T-helper 17 cell (primary cell): ENCODE results near the gene SPRYD3. TPM values are rescaled to one million over a fixed set of nuclear protein-coding genes. Genes with fewer than 3 reads are reported as not detected.
"Not testable (repeated sequence)": the region's sequence is repeated elsewhere in the genome, so short reads cannot be mapped to it uniquely, and the experiment has no call there.

ENCODE experiments used
- ATAC-seq: fragments of 150-1000 bp; cut with Tn5 transposase; 2 replicates; pipeline ENCODE4 v1.10.0; 2021; ENCODE audit warnings: mild to moderate bottlenecking, moderate library complexity
- DNase-seq, 3 donors: peaks; one replicate each; pipeline versions ENCODE4 v3.0.0 to v3.0.0-alpha.2; 2020 to 2021
- H3K9me3 ChIP-seq: one replicate; pipeline ENCODE4 v1.7.0; 2013; ENCODE audit warnings: low read length, mild to moderate bottlenecking; ENCODE audit not compliant: control insufficient read depth, poor library complexity, severe bottlenecking
- H3K27ac Mint-ChIP-seq: one replicate; pipeline ENCODE4 v1.8.0; 2022; ENCODE audit warnings: mild to moderate bottlenecking, moderate library complexity, mixed read lengths
- H3K27me3 Mint-ChIP-seq: one replicate; pipeline ENCODE4 v1.8.0; 2022; ENCODE audit warnings: mixed read lengths
- H3K36me3 Mint-ChIP-seq: one replicate; pipeline ENCODE4 v1.8.0; 2022; ENCODE audit warnings: low read depth, mixed read lengths
- H3K4me1 Mint-ChIP-seq: one replicate; pipeline ENCODE4 v1.8.0; 2022; ENCODE audit warnings: mild to moderate bottlenecking, mixed read lengths
- H3K4me3 Mint-ChIP-seq: one replicate; pipeline ENCODE4 v1.8.0; 2022; ENCODE audit warnings: mild to moderate bottlenecking, moderate library complexity, mixed read lengths
- total RNA-seq, 4 donors: library from RNA in 2 of 4; stranded (reverse) in 2 of 4; gene quantifications; one replicate each; pipeline ENCODE4 v1.2.3 and lab custom pipeline; 2022 to 2026

SPRYD3 gene
- total RNA-seq, 2 donors from 2014 or later = 23.1 to 29.6 TPM

DNA sequence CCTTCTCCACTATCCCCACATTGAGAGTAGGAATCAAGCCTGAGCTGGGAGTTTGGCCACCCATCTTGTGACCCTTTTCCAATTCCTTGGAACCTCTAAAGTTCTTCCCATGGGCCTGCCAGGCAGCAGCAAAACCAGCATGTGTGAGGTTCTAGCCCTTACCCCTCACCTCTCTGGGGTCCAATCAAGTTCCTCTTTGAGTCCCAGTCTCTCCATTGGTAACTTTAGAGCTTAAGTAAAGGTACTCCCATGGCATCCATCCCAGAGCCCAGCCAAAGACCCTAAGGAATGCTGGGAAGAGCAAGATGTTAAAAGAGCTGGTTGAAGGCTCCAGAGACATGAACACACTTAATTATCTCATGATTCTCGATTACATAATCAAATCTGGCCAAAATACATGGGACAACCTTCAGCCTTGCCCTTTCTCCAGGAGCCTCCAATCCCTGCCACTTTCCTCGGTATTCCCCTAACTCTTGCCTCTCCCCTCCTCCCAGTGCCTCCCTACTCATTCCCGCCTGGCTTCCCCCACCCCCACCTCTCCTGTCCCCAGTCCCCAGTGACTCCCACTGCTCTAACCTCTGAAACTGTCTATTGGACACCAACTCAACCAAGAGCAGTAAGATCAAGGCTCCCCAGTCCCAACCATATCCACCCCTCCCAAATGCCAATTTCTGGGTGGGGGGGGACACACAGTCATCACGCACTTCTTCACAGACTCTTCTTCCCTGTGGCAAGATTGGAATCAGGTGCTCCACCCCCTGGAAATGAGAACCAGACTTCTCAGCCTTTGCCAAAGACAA is 34.1 kb downstream of the SPRYD3 start:
- peak overlapping the region; percentile 61 for H3K4me3 Mint-ChIP-seq
- H3K27ac Mint-ChIP-seq = peak overlapping the region; percentile 32
- no peaks in the 10 kb centered on the region for H3K9me3 ChIP-seq

DNA sequence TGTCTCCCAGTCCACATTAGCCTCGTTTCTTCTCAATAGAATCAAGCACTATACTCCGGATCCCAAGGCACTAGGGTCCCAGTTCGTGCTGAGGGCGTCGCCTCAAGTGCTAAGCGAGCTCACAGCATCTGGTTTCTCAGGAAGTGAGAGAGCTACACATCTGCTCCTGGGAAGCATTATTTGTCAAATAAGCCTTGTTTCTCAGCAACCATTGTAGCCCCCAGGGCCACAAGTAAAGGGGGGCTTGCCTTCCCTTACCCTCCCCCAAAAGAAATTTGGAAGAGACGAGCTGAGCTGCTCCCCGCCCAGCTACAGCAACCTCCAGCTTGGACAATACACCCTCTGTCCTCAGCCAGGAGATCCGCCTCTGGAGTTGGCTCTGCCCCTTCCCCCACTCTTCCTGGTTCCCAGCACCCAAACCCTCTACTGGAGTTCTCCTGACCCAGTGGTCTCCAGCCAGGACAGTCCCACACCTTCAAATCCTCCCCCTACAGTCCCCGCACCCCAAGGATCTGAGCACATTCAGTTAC is 35.1 kb downstream of the SPRYD3 start:
- DNase-seq = no peak
- Mint-ChIP-seq H3K4me1 (peaks cover 29% of the 10 kb centered on the region), H3K27ac (no peak overlapping the region), H3K27me3 (no peaks in the 10 kb centered on the region), H3K4me3 (no peak overlapping the region), H3K36me3 (no peaks in the 10 kb centered on the region)
- no peak for ATAC-seq
- H3K9me3 ChIP-seq = no peaks in the 10 kb centered on the region

More for the DNA sequence above, 34.1 kb downstream of the SPRYD3 start:
- ATAC-seq (no peak), DNase-seq (no peak)
- peaks cover 27% of the 10 kb centered on the region for H3K4me1 Mint-ChIP-seq
- no peaks in the 10 kb centered on the region for H3K36me3 Mint-ChIP-seq
- no peaks in the 10 kb centered on the region for H3K27me3 Mint-ChIP-seq

DNA sequence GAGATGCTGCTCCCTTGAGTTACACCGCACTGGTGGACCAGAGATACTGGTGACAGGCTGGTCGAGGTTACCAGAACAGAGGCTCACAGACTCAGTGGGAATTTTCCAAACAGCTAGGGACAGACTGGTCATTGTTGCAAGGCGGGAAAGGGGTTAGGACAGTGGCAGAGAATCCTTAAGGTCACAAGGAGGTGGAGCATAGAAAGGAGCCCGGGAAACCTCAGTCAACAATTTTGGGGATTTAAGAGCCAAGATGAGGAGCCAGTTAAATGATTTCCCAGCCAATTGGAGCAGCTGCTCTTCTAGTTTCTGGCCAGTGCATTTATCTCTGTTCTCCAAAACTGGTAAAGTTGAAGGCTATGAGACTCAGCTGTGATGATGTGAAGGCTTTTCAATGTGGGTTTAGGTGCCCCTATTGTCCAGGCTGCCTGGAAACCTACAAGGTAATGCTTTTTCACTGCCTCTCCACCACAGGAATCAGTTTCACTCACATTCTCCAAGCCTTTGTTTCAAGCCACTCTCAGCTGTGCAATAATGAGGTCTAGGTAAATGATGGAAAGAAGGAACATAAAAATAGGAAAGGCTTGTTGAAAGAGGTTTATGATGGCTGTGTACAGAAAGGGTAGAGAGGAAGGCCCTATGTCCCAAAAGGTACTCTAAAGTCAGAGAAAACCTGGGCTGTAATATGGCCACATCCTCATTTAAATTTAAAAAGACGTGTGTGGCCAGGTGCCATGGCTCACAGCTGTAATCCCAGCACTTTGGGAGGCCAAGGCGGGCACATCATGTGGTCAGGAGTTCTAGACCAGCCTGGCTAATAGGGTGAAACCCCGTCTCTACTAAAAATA is 36.4 kb downstream of the SPRYD3 start:
- no peaks in the 10 kb centered on the region for H3K9me3 ChIP-seq
- ATAC-seq = no peak
- H3K4me3 Mint-ChIP-seq = peak overlapping the region; percentile 25
- H3K36me3 Mint-ChIP-seq = peaks cover 2% of the 10 kb centered on the region
- H3K4me1 Mint-ChIP-seq = peaks cover 29% of the 10 kb centered on the region
- no peaks in the 10 kb centered on the region for H3K27me3 Mint-ChIP-seq
- H3K27ac Mint-ChIP-seq = no peak overlapping the region
- no peak for DNase-seq

DNA sequence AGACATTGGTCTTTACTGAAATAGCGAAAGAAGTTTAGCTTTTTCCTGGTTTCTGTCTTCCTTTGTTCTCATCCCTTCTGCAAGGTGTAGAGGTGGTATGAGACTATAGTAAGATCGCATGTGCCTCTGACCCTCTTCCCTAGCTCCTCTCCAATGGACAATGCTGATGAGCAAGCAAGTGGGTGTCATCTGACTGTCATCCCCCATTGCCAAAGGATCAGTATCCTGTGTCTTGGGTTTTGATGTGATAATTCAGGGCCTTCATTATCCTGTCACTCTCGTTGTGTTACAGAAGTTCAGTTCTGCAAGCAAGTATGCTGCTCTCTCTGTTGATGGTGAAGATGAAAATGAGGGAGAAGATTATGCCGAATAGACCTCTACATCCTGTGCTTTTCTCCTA is 39.3 kb downstream of the SPRYD3 start:
- no peaks in the 10 kb centered on the region for H3K9me3 ChIP-seq
- ATAC-seq = no peak
- no peak overlapping the region for H3K27ac Mint-ChIP-seq
- DNase-seq = no peak
- peaks cover 4% of the 10 kb centered on the region for H3K36me3 Mint-ChIP-seq
- no peaks in the 10 kb centered on the region for H3K27me3 Mint-ChIP-seq
- H3K4me3 Mint-ChIP-seq = no peak overlapping the region
- peaks cover 16% of the 10 kb centered on the region for H3K4me1 Mint-ChIP-seq

DNA sequence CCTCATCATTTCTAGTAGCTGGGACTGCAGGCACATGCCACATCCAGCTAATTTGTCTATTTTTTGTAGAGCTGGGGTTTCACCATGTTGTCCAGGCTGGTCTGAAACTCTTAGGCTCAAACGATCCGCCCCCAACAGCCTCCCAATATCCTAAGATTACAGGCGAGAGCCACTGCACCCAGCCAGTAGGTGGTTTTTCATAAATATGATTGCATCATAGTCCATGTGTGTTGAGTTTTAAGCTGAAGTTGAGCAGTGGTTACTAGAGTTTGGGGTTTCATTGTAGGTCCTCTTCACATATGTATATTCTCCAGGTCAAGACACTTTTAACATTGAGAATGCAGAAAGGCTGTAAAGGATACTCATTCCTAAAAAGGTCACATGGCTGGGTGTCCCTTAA is 42.4 kb downstream of the SPRYD3 start:
- Mint-ChIP-seq H3K4me3 (no peak overlapping the region), H3K4me1 (peaks cover 11% of the 10 kb centered on the region), H3K27ac (no peak overlapping the region), H3K27me3 (no peaks in the 10 kb centered on the region), H3K36me3 (peaks cover 8% of the 10 kb centered on the region)
- no peaks in the 10 kb centered on the region for H3K9me3 ChIP-seq
- ATAC-seq = no peak
- DNase-seq = no peak

DNA sequence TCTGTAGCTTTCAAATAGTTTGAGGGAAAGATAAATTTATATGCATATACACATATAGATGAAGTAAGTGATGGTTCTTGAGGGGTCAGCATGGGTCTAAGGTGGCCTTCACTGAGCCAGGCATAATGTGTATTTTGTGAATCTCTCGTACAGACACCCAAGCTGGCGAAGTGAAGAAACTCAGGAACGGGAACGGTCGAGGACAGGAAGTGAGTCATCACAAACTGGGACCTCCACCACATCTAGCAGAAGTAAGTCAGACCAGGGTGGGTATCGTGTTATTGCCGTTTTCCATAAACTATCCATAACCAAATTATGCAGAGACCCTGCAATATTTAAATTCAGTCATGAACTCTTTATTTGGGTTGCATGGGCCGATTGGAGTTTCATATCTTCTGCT is 44.7 kb downstream of the SPRYD3 start:
- no peak overlapping the region for H3K4me3 Mint-ChIP-seq

DNA sequence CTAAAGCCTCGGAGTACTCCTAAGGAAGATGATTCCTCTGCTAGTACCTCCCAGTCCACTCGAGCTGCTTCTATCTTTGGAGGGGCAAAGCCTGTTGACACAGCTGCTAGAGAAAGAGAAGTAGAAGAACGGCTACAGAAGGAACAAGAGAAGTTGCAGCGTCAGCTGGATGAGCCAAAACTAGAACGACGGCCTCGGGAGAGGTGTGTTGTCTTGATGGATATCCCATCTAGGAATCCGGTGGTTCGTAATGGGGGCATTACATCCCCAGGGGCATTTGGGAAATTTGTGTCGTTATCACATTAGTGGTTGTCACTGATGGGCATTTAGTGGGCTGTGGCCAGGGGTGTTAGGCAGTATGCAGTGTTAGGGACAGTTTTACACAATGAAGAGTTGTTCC is 45.4 kb downstream of the SPRYD3 start:
- not testable (repeated sequence) for H3K36me3 Mint-ChIP-seq, H3K4me3 Mint-ChIP-seq, H3K9me3 ChIP-seq, DNase-seq, H3K4me1 Mint-ChIP-seq, ATAC-seq, H3K27me3 Mint-ChIP-seq
- peak overlapping the region; percentile 49 for H3K27ac Mint-ChIP-seq

More for the DNA sequence above, 44.7 kb downstream of the SPRYD3 start:
- no peaks in the 10 kb centered on the region for H3K27me3 Mint-ChIP-seq
- ATAC-seq (no peak), DNase-seq (no peak)
- peaks cover 11% of the 10 kb centered on the region for H3K4me1 Mint-ChIP-seq
- no peak overlapping the region for H3K27ac Mint-ChIP-seq
- peaks cover 8% of the 10 kb centered on the region for H3K36me3 Mint-ChIP-seq
- H3K9me3 ChIP-seq = no peaks in the 10 kb centered on the region

DNA sequence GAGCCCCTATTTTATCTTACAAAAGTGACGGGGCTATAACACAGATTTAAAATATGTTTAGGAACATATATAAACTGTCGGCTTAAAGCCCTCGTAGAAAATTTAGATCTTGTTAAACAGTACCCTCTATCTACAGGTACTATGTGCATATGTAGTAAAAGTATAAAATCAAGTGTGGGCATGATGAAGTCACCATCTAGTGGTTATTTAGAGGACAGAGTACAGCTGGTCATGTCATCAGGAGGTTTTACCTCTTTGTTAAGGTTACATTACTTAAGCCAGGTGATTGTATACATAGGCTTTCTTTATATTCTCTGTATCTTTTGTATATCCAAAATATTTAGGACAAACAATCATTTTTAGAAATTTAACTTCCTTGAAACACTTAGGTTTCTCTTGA is 47.6 kb downstream of the SPRYD3 start:
- H3K36me3 Mint-ChIP-seq = peaks cover 11% of the 10 kb centered on the region
- DNase-seq (no peak), ATAC-seq (no peak)
- H3K4me3 Mint-ChIP-seq = no peak overlapping the region
- H3K4me1 Mint-ChIP-seq = peaks cover 7% of the 10 kb centered on the region
- H3K9me3 ChIP-seq = no peaks in the 10 kb centered on the region
- peak overlapping the region; percentile 62 for H3K27ac Mint-ChIP-seq
- H3K27me3 Mint-ChIP-seq = no peaks in the 10 kb centered on the region

DNA sequence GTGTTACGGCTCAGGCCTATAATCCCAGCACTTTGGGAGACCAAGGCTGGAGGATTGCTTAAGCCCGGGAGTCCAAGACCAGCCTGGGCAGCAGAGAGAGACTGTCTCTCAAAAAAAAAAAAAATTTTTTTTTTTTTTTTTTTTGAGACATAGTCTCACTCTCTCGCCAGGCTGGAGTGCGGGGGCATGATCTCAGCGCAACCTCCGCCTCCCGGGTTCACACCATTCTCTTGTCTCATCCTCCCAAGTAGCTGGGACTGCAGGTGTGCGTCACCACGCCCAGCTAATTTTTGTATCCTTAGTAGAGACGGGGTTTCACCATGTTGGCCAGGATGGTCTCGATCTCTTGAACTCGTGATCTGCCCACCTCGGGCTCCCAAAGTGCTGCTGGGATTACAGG is 52.2 kb downstream of the SPRYD3 start:
- Mint-ChIP-seq H3K36me3 (peaks cover 15% of the 10 kb centered on the region), H3K4me1 (peaks cover 12% of the 10 kb centered on the region)
- not testable (repeated sequence) for ATAC-seq, DNase-seq, H3K4me3 Mint-ChIP-seq, H3K27me3 Mint-ChIP-seq, H3K27ac Mint-ChIP-seq, H3K9me3 ChIP-seq

DNA sequence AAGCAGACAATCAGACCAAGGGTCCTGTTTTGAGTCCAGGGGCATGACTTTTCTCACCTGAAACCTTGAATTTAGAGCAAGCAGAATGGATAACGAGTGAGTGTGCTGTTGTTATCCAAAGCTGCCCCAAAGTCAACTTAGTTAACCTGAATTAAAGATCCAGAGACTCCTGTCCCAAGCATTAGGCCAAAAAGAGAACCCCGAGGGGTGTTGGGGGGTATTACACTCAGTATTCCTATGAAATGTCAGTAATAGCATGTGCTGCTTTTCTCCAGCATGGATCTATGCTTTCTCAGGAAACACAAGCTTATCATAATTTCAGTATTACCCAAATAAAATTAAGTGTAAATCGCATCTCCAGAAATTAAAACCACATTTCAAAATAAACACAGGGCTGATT is 53.9 kb downstream of the SPRYD3 start:
- no peak for ATAC-seq
- Mint-ChIP-seq H3K27me3 (no peaks in the 10 kb centered on the region), H3K36me3 (peaks cover 19% of the 10 kb centered on the region), H3K4me1 (peaks cover 12% of the 10 kb centered on the region), H3K4me3 (no peak overlapping the region), H3K27ac (no peak overlapping the region)
- no peaks in the 10 kb centered on the region for H3K9me3 ChIP-seq
- no peak for DNase-seq

DNA sequence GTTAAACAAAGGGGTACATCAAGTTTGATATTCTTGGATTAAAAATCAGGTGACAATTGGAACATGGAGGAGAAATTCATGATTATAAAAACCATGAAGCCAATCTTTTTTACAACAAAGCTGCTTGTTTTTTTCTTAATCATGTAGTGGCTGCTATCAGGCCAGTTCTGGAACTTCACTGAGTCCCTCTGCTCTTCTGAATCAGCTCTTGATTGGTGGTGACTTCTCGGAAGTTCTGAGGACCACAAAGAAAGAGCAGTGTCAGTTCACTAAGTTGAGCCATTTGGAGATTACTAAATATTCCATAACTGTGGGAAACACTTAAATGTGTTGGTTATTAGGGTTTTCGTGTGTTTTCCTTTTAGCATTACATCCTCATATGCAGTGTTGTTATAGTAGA is 64.5 kb downstream of the SPRYD3 start:
- peaks cover 18% of the 10 kb centered on the region for H3K4me1 Mint-ChIP-seq
- ATAC-seq (no peak), DNase-seq (no peak)
- no peaks in the 10 kb centered on the region for H3K36me3 Mint-ChIP-seq
- H3K9me3 ChIP-seq = no peaks in the 10 kb centered on the region
- H3K27me3 Mint-ChIP-seq = no peaks in the 10 kb centered on the region
- H3K27ac Mint-ChIP-seq = peak overlapping the region; percentile 11
- no peak overlapping the region for H3K4me3 Mint-ChIP-seq
